Coronary artery (tissue), 2 donors: ENCODE results near the gene CCDC179.

ENCODE experiments used
- DNase-seq: peaks from one replicate; pipeline ENCODE4 v3.0.0-alpha.2; 2017; ENCODE audit warnings: low spot score
- H3K27ac ChIP-seq, 2 donors: fragments of 200-600 bp; sonication (generic); one replicate each; pipeline ENCODE4 v1.5.1; 2016 to 2019
- H3K4me3 ChIP-seq: fragments of 200-600 bp; sonication (generic); 2 replicates; pipeline ENCODE4 v1.5.1; 2016; ENCODE audit warnings: mild to moderate bottlenecking, moderate library complexity
- TF ChIP-seq, protein P1 (sequence below): fragments of 200-600 bp; sonication (generic); IDR thresholded peaks from one replicate; pipeline ENCODE4 v1.5.1; 2019; ENCODE audit warnings: antibody characterized with exemption

The CCDC179 gene

DNA sequence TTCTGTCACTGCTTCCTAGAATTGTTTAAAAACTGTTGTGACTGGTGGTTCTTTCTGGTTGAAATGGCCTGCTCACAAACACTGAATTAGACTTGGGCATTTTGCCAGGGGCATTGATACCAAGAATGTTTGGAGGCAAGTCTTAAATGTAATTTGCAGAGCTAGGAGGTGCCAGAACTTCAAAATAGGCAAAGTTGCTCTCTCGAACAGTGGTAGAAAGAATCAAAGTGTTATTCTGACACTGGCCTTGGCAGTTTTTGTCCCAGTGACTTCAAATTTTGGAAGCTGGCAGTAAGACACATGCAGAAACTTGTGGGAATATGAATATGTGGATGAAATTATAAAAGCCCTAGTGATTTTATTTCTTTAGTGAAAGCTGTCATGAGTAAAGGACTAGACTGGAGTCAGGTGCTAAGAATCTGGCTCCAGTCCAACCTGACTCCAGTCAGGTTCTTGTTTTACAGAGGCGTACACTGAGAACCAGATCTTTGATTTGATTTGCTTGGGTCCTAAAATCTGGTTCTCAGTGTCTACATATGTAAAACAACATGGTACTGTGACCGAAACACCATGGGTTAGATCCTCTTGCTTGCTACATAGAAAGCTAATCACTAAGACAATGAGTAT, 51.6 kb downstream of the CCDC179 start:
- Histone ChIP-seq H3K4me3 (no peak overlapping the region), H3K27ac (no peak overlapping the region)
- TF ChIP-seq, protein P1, sequence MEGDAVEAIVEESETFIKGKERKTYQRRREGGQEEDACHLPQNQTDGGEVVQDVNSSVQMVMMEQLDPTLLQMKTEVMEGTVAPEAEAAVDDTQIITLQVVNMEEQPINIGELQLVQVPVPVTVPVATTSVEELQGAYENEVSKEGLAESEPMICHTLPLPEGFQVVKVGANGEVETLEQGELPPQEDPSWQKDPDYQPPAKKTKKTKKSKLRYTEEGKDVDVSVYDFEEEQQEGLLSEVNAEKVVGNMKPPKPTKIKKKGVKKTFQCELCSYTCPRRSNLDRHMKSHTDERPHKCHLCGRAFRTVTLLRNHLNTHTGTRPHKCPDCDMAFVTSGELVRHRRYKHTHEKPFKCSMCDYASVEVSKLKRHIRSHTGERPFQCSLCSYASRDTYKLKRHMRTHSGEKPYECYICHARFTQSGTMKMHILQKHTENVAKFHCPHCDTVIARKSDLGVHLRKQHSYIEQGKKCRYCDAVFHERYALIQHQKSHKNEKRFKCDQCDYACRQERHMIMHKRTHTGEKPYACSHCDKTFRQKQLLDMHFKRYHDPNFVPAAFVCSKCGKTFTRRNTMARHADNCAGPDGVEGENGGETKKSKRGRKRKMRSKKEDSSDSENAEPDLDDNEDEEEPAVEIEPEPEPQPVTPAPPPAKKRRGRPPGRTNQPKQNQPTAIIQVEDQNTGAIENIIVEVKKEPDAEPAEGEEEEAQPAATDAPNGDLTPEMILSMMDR = no peak
- DNase-seq = no peak

DNA sequence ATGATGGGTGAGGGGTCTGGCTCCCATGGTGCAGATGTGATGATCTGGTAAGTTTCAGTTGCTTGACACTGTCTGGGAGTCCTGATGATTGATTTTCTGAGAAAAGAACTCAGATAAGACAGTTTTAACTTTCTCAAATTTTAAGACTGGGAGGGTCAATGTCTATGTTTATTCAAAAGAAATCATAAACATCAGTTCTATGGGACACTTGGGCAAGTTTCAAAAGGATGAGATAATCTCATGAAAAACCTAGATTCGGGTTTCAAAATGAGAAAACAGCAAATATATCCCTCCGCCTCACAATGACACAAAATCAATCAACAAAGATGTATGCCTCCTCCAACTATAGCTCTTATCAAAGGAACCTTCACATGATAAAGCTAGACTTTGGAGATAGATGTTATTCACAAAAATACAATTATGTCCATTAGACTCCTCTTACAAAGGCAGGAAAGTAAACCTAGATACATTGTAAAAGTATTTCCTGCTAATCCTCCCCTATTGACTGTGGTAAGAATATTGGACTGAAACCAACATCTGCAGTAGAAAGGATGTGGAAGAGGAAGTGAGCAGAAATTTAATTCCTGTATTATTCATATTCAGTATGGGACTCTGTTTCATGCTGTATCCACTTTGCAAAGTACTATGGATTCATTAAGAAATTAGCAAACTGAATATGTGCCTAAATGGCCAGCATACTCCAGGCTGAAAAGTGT, 52.3 kb downstream of the CCDC179 start:
- H3K27ac ChIP-seq = no peak overlapping the region

DNA sequence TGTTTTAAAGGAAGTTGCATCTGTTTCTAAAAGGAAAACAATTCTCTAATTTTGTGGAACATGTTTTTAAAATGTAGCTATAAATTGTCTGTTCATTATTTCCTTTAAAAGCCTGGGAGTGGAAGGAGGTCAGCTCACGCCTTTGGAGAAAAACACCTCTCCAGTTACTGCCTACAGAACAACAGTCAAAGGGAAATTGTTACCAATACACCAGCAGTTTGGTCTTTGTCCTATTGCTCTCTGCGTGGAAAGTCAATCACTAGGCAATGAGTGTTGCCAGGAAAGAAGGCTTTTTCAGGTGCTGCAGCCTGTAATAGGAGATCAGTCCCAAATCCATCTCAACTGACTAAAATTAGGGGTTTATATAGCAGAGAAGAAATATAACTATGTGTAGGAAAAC, 52.9 kb downstream of the CCDC179 start:
- no peak for DNase-seq
- TF ChIP-seq, protein P1 = no peak
- Histone ChIP-seq H3K4me3 (no peak overlapping the region), H3K27ac (no peak overlapping the region)

More for the DNA sequence above, 52.3 kb downstream of the CCDC179 start:
- no peak overlapping the region for H3K4me3 ChIP-seq
- TF ChIP-seq, protein P1 = no peak
- no peak for DNase-seq

DNA sequence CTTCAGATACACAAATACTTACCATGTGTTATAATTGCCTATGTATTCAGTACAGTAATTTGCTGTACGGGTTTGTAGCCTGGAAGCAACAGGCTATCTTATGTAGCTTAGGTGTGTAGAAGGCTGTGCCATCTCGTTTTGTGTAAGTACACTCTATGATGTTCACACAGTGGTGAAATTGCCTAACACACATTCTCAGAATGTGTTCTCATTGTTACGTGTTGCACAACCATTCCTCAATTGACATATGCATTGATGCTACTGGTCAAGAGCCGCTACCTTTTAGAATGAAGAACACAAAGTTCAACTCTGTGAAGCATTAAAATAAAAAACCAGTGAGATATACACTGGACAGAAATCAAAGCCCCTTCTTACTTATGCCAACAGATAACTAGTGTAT, 57.4 kb downstream of the CCDC179 start:
- TF ChIP-seq, protein P1 = no peak
- no peak overlapping the region for H3K27ac ChIP-seq
- H3K4me3 ChIP-seq = no peak overlapping the region
- DNase-seq = no peak

DNA sequence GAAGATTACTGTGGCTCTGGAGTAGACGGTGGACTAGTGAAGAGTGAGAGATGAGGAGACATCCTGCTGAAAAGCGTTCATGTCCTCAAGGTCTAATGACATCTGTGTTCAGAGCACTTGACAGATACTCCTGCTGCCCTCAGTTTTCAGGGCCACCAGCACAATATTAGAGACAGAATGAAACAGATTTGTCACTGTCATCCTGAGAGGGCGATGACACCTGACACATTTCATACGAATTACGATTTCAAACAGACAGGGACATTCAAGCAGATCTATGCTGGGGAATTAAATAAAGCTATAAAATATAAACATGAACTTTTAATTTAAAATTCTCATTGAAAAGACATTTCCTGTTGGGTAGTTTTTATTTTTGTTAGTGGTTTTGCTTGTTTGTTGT, 59.8 kb downstream of the CCDC179 start:
- no peak for DNase-seq
- no peak overlapping the region for H3K27ac ChIP-seq
- TF ChIP-seq, protein P1 = no peak

DNA sequence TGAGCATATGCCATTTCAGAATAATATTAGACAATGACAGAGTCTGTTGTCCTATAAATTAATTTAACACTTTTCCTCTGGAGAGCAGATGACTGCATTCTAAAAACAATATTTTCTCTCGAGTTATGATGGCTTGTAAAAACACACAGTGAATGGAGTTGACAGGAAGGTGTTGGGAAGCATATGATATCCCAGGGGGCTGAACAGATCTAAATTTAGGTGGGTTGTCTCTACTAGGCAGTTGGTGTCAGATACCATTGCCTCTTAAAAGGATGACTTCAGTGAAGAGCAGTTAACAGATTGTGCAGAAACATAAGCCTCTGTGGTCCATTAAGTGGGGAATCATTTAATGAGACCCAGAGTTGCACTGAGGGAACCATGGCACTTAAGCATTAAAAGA, 61.4 kb downstream of the CCDC179 start:
- DNase-seq = no peak
- Histone ChIP-seq H3K4me3 (no peak overlapping the region), H3K27ac (no peak overlapping the region)
- TF ChIP-seq, protein P1 = no peak

More for the DNA sequence above, 59.8 kb downstream of the CCDC179 start:
- H3K4me3 ChIP-seq = no peak overlapping the region

DNA sequence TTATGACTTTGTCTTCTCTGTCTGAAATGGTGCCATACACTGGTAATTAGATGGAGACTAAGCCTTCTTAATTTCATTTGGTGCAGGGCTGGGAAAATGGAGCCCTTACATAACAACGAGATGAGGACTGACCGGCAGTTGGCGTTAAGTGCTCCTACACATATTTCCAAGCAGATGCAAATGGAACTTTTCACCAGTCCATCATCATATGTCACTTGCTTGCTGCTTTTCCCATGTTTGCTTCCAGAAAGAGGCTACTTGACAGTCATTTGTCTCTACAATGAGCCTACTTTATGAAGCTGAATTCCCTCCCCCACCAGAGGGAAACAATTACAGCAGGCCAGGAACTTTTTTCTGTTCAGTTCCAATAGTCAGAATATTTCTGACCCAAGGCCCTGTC, 63.2 kb downstream of the CCDC179 start:
- H3K4me3 ChIP-seq = no peak overlapping the region
- TF ChIP-seq, protein P1 = no peak
- no peak overlapping the region for H3K27ac ChIP-seq
- DNase-seq = no peak
